ENCODE measurements around the gene CDH13.

The CDH13 gene

GRCh38 chr16:82767198-82767597 is 140.4 kb downstream of the CDH13 start:
- DNase-seq (ENCODE audit: low read depth): no peak
- Histone ChIP-seq H3K4me1 (ENCODE audit: control insufficient read depth, insufficient read depth, low read length) (no peaks in the 10 kb centered on the region), H3K36me3 (ENCODE audit: control insufficient read depth, insufficient read depth, low read length, severe bottlenecking) (no peaks in the 10 kb centered on the region), H3K9me3 (ENCODE audit: control insufficient read depth, low read length) (no peaks in the 10 kb centered on the region), H3K9ac (ENCODE audit: low read length) (no peak overlapping the region), H3K4me3 (ENCODE audit: low read length) (no peak overlapping the region), H3K27me3 (replicated peaks; ENCODE audit: control insufficient read depth, insufficient read depth, low read length) (no peaks in the 10 kb centered on the region)

GRCh38 chr16:82767808-82768207 is 141.0 kb downstream of the CDH13 start:
- Histone ChIP-seq H3K36me3 (ENCODE audit: control insufficient read depth, insufficient read depth, low read length, severe bottlenecking) (no peaks in the 10 kb centered on the region), H3K4me1 (ENCODE audit: control insufficient read depth, insufficient read depth, low read length) (no peaks in the 10 kb centered on the region), H3K27me3 (replicated peaks; ENCODE audit: control insufficient read depth, insufficient read depth, low read length) (no peaks in the 10 kb centered on the region), H3K4me3 (ENCODE audit: low read length) (no peak overlapping the region), H3K9ac (ENCODE audit: low read length) (no peak overlapping the region), H3K9me3 (ENCODE audit: control insufficient read depth, low read length) (no peaks in the 10 kb centered on the region)
- DNase-seq (ENCODE audit: low read depth): no peak

- no peak for DNase-seq (ENCODE audit: low read depth)
- no peaks in the 10 kb centered on the region for H3K36me3 ChIP-seq (ENCODE audit: control insufficient read depth, insufficient read depth, low read length, severe bottlenecking)
- no peaks in the 10 kb centered on the region for H3K9me3 ChIP-seq (ENCODE audit: control insufficient read depth, low read length)
- H3K4me3 ChIP-seq (ENCODE audit: low read length): no peak overlapping the region
- H3K27me3 ChIP-seq (replicated peaks; ENCODE audit: control insufficient read depth, insufficient read depth, low read length): no peaks in the 10 kb centered on the region
- H3K9ac ChIP-seq (ENCODE audit: low read length): no peak overlapping the region
- no peaks in the 10 kb centered on the region for H3K4me1 ChIP-seq (ENCODE audit: control insufficient read depth, insufficient read depth, low read length)
Observed at GRCh38 chr16:82769845-82770244, 143.1 kb downstream of the CDH13 start.

- no peak for DNase-seq (ENCODE audit: low read depth)
Observed at GRCh38 chr16:82772215-82772614, 145.4 kb downstream of the CDH13 start.

GRCh38 chr16:82773018-82773417 is 146.2 kb downstream of the CDH13 start:
- H3K9ac ChIP-seq (ENCODE audit: low read length): no peak overlapping the region
- no peaks in the 10 kb centered on the region for H3K27me3 ChIP-seq (replicated peaks; ENCODE audit: control insufficient read depth, insufficient read depth, low read length)
- H3K4me1 ChIP-seq (ENCODE audit: control insufficient read depth, insufficient read depth, low read length): no peaks in the 10 kb centered on the region
- no peak for DNase-seq (ENCODE audit: low read depth)
- H3K4me3 ChIP-seq (ENCODE audit: low read length): no peak overlapping the region
- no peaks in the 10 kb centered on the region for H3K36me3 ChIP-seq (ENCODE audit: control insufficient read depth, insufficient read depth, low read length, severe bottlenecking)
- no peaks in the 10 kb centered on the region for H3K9me3 ChIP-seq (ENCODE audit: control insufficient read depth, low read length)

More at GRCh38 chr16:82772215-82772614, 145.4 kb downstream of the CDH13 start:
- no peaks in the 10 kb centered on the region for H3K9me3 ChIP-seq (ENCODE audit: control insufficient read depth, low read length)
- no peaks in the 10 kb centered on the region for H3K4me1 ChIP-seq (ENCODE audit: control insufficient read depth, insufficient read depth, low read length)
- no peak overlapping the region for H3K9ac ChIP-seq (ENCODE audit: low read length)
- H3K4me3 ChIP-seq (ENCODE audit: low read length): no peak overlapping the region
- no peaks in the 10 kb centered on the region for H3K36me3 ChIP-seq (ENCODE audit: control insufficient read depth, insufficient read depth, low read length, severe bottlenecking)
- no peaks in the 10 kb centered on the region for H3K27me3 ChIP-seq (replicated peaks; ENCODE audit: control insufficient read depth, insufficient read depth, low read length)

GRCh38 chr16:82776470-82777146 is 149.8 kb downstream of the CDH13 start:
- no peaks in the 10 kb centered on the region for H3K36me3 ChIP-seq (ENCODE audit: control insufficient read depth, insufficient read depth, low read length, severe bottlenecking)
- no peaks in the 10 kb centered on the region for H3K9me3 ChIP-seq (ENCODE audit: control insufficient read depth, low read length)
- peaks cover 10% of the 10 kb centered on the region for H3K27me3 ChIP-seq (replicated peaks; ENCODE audit: control insufficient read depth, insufficient read depth, low read length)
- no peak for DNase-seq (ENCODE audit: low read depth)
- H3K9ac ChIP-seq (ENCODE audit: low read length): no peak overlapping the region
- H3K4me1 ChIP-seq (ENCODE audit: control insufficient read depth, insufficient read depth, low read length): no peaks in the 10 kb centered on the region
- H3K4me3 ChIP-seq (ENCODE audit: low read length): no peak overlapping the region

GRCh38 chr16:82782715-82783251 is 156.0 kb downstream of the CDH13 start:
- no peaks in the 10 kb centered on the region for H3K9me3 ChIP-seq (ENCODE audit: control insufficient read depth, low read length)
- H3K27me3 ChIP-seq (replicated peaks; ENCODE audit: control insufficient read depth, insufficient read depth, low read length): peaks cover 10% of the 10 kb centered on the region
- no peaks in the 10 kb centered on the region for H3K36me3 ChIP-seq (ENCODE audit: control insufficient read depth, insufficient read depth, low read length, severe bottlenecking)
- no peak for DNase-seq (ENCODE audit: low read depth)
- H3K9ac ChIP-seq (ENCODE audit: low read length): no peak overlapping the region
- H3K4me3 ChIP-seq (ENCODE audit: low read length): no peak overlapping the region
- no peaks in the 10 kb centered on the region for H3K4me1 ChIP-seq (ENCODE audit: control insufficient read depth, insufficient read depth, low read length)

- H3K36me3 ChIP-seq (ENCODE audit: control insufficient read depth, insufficient read depth, low read length, severe bottlenecking): no peaks in the 10 kb centered on the region
- H3K4me1 ChIP-seq (ENCODE audit: control insufficient read depth, insufficient read depth, low read length): no peaks in the 10 kb centered on the region
- no peaks in the 10 kb centered on the region for H3K9me3 ChIP-seq (ENCODE audit: control insufficient read depth, low read length)
- H3K9ac ChIP-seq (ENCODE audit: low read length): no peak overlapping the region
- DNase-seq (ENCODE audit: low read depth): no peak
- H3K4me3 ChIP-seq (ENCODE audit: low read length): no peak overlapping the region
- H3K27me3 ChIP-seq (replicated peaks; ENCODE audit: control insufficient read depth, insufficient read depth, low read length): peaks cover 8% of the 10 kb centered on the region
Observed at GRCh38 chr16:82783933-82784572, 157.3 kb downstream of the CDH13 start.

GRCh38 chr16:82784573-82784968 is 157.8 kb downstream of the CDH13 start:
- no peak for DNase-seq (ENCODE audit: low read depth)
- Histone ChIP-seq H3K36me3 (ENCODE audit: control insufficient read depth, insufficient read depth, low read length, severe bottlenecking) (no peaks in the 10 kb centered on the region), H3K4me3 (ENCODE audit: low read length) (no peak overlapping the region), H3K27me3 (replicated peaks; ENCODE audit: control insufficient read depth, insufficient read depth, low read length) (peaks cover 3% of the 10 kb centered on the region), H3K9me3 (ENCODE audit: control insufficient read depth, low read length) (no peaks in the 10 kb centered on the region), H3K9ac (ENCODE audit: low read length) (no peak overlapping the region), H3K4me1 (ENCODE audit: control insufficient read depth, insufficient read depth, low read length) (no peaks in the 10 kb centered on the region)

GRCh38 chr16:82788225-82788624 is 161.5 kb downstream of the CDH13 start:
- no peak overlapping the region for H3K4me3 ChIP-seq (ENCODE audit: low read length)
- no peaks in the 10 kb centered on the region for H3K4me1 ChIP-seq (ENCODE audit: control insufficient read depth, insufficient read depth, low read length)
- no peaks in the 10 kb centered on the region for H3K36me3 ChIP-seq (ENCODE audit: control insufficient read depth, insufficient read depth, low read length, severe bottlenecking)
- no peak for DNase-seq (ENCODE audit: low read depth)
- no peaks in the 10 kb centered on the region for H3K9me3 ChIP-seq (ENCODE audit: control insufficient read depth, low read length)
- H3K27me3 ChIP-seq (replicated peaks; ENCODE audit: control insufficient read depth, insufficient read depth, low read length): no peaks in the 10 kb centered on the region
- no peak overlapping the region for H3K9ac ChIP-seq (ENCODE audit: low read length)

GRCh38 chr16:82788919-82789318 is 162.2 kb downstream of the CDH13 start:
- DNase-seq (ENCODE audit: low read depth): no peak
- Histone ChIP-seq H3K9me3 (ENCODE audit: control insufficient read depth, low read length) (no peaks in the 10 kb centered on the region), H3K36me3 (ENCODE audit: control insufficient read depth, insufficient read depth, low read length, severe bottlenecking) (no peaks in the 10 kb centered on the region), H3K9ac (ENCODE audit: low read length) (no peak overlapping the region), H3K27me3 (replicated peaks; ENCODE audit: control insufficient read depth, insufficient read depth, low read length) (no peaks in the 10 kb centered on the region), H3K4me1 (ENCODE audit: control insufficient read depth, insufficient read depth, low read length) (no peaks in the 10 kb centered on the region), H3K4me3 (ENCODE audit: low read length) (no peak overlapping the region)

Data from adipocyte (in vitro differentiated cells).